Transverse colon (tissue), 4 donors: ENCODE data around the gene REEP6.

Source experiments
- POLR2A ChIP-seq: fragments of 450-650 bp; IDR thresholded peaks from one replicate; pipeline ENCODE4 v1.6.1; 2016; ENCODE audit warnings: antibody characterized with exemption, mild to moderate bottlenecking, moderate library complexity
- POLR2AphosphoS5 ChIP-seq, 3 donors: sonication (generic); formaldehyde crosslinking; IDR thresholded peaks; one replicate each; pipeline ENCODE4 v1.6.1; 2016; ENCODE audit warnings: antibody characterized with exemption in 3 of 3
- TF ChIP-seq, protein P1 (sequence below), 5 experiments: fragments of 200-600 bp in 3 of 5; fragments of 450-650 bp in 2 of 5; sonication (generic) in 3 of 5; IDR thresholded peaks; 1 replicate in 2 of 5; 2 replicates in 3 of 5; pipeline ENCODE4 v1.5.1; 2016 to 2017; ENCODE audit warnings: antibody characterized with exemption in 5 of 5, inconsistent platforms in 3 of 5, mild to moderate bottlenecking in 2 of 5, moderate library complexity in 1 of 5

DNA sequence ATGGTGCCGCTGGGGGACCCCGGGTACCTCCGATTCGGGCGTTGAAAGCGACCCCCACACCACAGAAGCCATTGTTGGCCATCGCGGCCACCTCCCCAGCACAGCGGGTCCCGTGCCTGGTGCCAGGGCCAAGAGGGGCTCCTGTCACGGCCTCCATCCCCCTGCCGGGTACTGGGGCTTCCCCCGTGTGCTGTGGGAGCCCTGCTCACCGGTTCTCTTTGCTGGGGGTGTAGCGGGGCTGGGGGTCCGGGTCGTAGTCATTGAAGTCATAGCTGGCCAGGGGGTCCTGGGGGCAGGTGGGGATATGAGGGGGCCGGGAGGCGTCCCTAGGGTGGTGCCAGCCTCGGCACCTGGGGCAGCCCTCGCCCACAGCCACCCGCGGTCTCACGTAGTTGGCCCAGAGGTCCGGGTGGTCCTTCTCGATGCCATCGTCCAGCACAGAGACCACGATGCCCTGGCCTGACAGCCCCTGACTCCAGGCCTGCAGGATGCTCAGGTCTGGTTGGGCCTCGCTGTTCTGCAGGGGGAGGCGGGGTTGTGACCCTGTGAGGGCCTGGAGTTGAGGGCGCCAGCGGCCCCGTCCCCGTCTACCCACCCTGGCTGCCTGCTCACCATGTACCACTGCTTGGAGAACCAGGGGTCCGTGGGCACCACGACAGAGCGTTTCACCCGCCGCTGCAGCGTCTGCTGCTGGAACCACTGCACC, 3.3 kb upstream of the REEP6 start:
- TF ChIP-seq, protein P1, sequence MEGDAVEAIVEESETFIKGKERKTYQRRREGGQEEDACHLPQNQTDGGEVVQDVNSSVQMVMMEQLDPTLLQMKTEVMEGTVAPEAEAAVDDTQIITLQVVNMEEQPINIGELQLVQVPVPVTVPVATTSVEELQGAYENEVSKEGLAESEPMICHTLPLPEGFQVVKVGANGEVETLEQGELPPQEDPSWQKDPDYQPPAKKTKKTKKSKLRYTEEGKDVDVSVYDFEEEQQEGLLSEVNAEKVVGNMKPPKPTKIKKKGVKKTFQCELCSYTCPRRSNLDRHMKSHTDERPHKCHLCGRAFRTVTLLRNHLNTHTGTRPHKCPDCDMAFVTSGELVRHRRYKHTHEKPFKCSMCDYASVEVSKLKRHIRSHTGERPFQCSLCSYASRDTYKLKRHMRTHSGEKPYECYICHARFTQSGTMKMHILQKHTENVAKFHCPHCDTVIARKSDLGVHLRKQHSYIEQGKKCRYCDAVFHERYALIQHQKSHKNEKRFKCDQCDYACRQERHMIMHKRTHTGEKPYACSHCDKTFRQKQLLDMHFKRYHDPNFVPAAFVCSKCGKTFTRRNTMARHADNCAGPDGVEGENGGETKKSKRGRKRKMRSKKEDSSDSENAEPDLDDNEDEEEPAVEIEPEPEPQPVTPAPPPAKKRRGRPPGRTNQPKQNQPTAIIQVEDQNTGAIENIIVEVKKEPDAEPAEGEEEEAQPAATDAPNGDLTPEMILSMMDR (IDR thresholded peaks at IDR 0.05), result no peak
- TF ChIP-seq POLR2A (no peak), POLR2AphosphoS5 (IDR thresholded peaks at IDR 0.05) (no peak)
